Activated T-helper 2 cell treated with anti-CD3 and anti-CD28 coated beads, Interferon-gamma antibody, Interleukin-2, Interleukin-4, amounts not matched to agents 10 μg/mL and 5 μg/mL and 100 μg/mL, durations not matched to agents 14 hours and 24 hours and 36 hours (primary cell): ENCODE data around the gene SMYD3. TPM values are rescaled to one million over a fixed set of nuclear protein-coding genes. Genes with fewer than 3 reads are reported as not detected.

Experiments used
- DNase-seq: peaks from one replicate; pipeline ENCODE4 v3.0.0; 2021; ENCODE audit warnings: low spot score
- H3K27ac Mint-ChIP-seq: one replicate; pipeline ENCODE4 v1.8.0; 2021; ENCODE audit warnings: mixed read lengths
- H3K27me3 Mint-ChIP-seq: one replicate; pipeline ENCODE4 v1.8.0; 2021; ENCODE audit warnings: low read depth, mixed read lengths
- H3K36me3 Mint-ChIP-seq: one replicate; pipeline ENCODE4 v1.8.0; 2021; ENCODE audit warnings: low read depth, mixed read lengths
- H3K4me1 Mint-ChIP-seq: one replicate; pipeline ENCODE4 v1.8.0; 2021; ENCODE audit warnings: low read depth, mixed read lengths
- H3K4me3 Mint-ChIP-seq: one replicate; pipeline ENCODE4 v1.8.0; 2021; ENCODE audit warnings: low read depth, mild to moderate bottlenecking, moderate library complexity, mixed read lengths
- H3K9me3 Mint-ChIP-seq: one replicate; pipeline ENCODE4 v1.8.0; 2021; ENCODE audit warnings: mixed read lengths
- intact Hi-C: fragments of 100-400 bp; cut with micrococcal nuclease; formaldehyde crosslinking; loops from one replicate; pipeline ENCODE4 v1.15.1; 2023
- total RNA-seq: library from RNA; stranded (reverse); gene quantifications from 2 replicates; pipeline ENCODE4 v1.2.3, GENCODE V29; 2022

The SMYD3 gene
- total RNA-seq, 1 donor from 2014 or later, result 24.1 TPM

DNA sequence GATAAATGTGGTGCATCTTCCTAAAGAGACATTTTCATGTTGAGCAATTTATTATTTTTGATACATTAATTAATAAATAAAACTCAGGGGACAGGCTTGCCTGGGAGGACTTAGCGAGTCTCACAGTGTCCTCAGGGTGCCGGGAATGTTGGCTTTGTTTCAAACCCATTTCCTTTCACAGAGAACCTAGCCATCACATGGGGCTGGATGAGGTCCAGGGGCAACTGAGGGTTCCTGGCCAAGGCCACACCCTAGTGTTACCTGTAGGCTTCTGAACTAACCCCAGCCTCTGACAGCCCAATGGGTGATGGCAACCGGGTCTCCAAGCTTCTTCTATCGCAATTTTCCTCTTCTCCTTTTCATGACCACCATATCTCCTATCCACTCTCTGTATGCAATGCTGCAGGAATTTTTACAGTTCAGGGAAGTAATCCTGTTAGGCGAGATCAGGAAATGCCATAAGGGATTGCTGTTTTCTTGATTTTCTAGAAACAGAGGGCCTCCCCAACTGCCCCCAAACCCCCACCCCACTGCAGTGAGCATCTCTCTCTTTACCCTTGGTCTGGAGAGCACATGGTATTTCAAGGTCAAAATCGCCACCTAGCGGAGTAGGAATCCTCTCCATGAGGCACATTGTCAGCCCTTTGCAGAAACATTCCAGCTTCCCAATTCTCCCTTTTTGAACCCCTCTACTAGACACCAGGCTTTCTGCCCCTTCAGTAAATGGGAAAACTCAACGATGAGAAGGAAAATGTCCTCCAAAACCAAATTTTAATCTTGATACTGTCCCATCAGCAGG is 22.1 kb upstream of the SMYD3 start:
- Mint-ChIP-seq H3K4me1 (peaks cover 5% of the 10 kb centered on the region), H3K36me3 (no peaks in the 10 kb centered on the region)

DNA sequence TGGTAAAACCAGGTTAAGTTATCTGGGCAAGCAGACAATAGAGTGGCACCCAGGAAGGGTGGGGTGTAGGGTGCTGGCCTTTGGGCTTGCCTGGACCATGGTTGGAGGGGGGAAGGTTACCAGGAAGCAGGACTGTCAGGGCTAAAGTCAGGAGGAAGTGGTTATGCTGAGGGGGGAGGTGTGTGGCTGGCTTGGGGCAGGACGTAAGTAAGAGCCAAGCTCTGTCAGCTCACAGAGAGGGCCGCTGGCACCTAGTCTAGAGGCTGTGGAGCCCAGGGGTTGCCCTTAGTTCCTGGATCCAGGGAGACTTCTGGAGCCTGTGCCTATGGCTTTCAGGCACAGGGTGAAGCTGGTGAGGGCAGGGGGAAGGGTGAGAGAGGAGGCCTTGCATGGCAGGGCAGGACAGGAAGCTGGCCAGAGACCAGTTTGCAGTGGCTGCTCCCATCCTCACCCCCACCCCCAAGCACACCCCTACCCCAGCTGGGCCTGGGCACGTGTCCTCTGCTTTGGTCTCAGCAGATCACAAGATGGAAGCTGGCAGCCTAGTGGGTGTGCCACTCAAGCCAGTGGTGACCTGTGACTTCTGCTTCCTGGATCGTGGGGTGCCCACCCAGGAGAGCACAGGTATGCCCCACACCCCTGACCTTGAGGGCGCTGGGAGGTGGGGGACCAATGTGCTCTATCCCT is 20.5 kb upstream of the SMYD3 start:
- H3K27ac Mint-ChIP-seq, result peak overlapping the region; percentile 77
- no peaks in the 10 kb centered on the region for H3K36me3 Mint-ChIP-seq
- no peaks in the 10 kb centered on the region for H3K27me3 Mint-ChIP-seq
- peaks cover 13% of the 10 kb centered on the region for H3K9me3 Mint-ChIP-seq
- no peak overlapping the region for H3K4me3 Mint-ChIP-seq
- H3K4me1 Mint-ChIP-seq, result peaks cover 5% of the 10 kb centered on the region
- intact Hi-C loops, result no loop called here
- no peak for DNase-seq

More for the DNA sequence above, 22.1 kb upstream of the SMYD3 start:
- Mint-ChIP-seq H3K9me3 (peaks cover 13% of the 10 kb centered on the region), H3K27ac (no peak overlapping the region), H3K27me3 (no peaks in the 10 kb centered on the region), H3K4me3 (no peak overlapping the region)
- intact Hi-C loops, result no loop called here
- DNase-seq, result no peak

DNA sequence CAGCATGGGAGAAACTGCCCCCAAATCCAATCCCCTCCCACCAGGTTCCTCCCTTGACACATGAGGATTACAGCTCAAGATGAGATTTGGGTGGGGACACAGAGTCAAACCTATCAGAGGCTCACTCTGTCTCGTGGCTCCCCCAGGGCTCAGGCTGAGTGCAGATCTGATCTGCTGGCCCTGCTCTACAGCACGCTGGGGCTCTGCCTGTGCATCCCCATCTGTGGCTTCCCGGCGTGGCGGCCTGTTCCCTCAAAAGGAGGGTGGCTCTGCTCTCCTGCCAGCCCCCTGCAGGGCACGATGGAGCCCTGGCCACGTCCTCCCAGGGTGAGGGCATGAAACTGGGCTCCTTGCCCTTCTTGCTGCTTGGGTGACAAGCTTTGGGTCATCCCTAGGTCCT is 19.8 kb upstream of the SMYD3 start:
- no peak overlapping the region for H3K4me3 Mint-ChIP-seq
- intact Hi-C loops, result no loop called here
- peaks cover 5% of the 10 kb centered on the region for H3K4me1 Mint-ChIP-seq
- H3K27ac Mint-ChIP-seq, result no peak overlapping the region
- no peaks in the 10 kb centered on the region for H3K27me3 Mint-ChIP-seq
- peaks cover 15% of the 10 kb centered on the region for H3K9me3 Mint-ChIP-seq
- H3K36me3 Mint-ChIP-seq, result no peaks in the 10 kb centered on the region
- no peak for DNase-seq

DNA sequence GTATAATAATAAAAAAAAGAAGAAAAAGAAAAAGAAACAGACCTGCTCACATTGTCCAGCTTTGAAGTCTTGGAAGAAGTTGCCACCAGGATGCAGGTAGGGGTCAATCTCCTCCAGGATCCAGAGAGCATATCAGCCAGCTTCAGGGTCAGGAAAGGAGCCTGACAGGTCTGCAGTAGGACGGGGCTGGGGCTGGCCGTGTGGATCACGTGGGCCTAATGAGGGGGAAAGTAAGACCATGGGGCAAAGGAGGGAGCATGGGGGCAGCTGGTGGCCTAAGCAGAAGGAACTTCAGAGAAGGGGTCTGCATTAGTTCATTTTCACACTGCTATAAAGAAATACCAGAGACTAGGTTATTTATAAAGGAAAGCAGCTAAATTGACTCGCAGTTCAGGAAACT is 19.3 kb upstream of the SMYD3 start:
- H3K36me3 Mint-ChIP-seq, result no peaks in the 10 kb centered on the region
- no peak overlapping the region for H3K27ac Mint-ChIP-seq
- DNase-seq, result no peak
- intact Hi-C loops, result no loop called here
- H3K4me1 Mint-ChIP-seq, result peaks cover 5% of the 10 kb centered on the region
- H3K27me3 Mint-ChIP-seq, result no peaks in the 10 kb centered on the region
- no peak overlapping the region for H3K4me3 Mint-ChIP-seq
- H3K9me3 Mint-ChIP-seq, result peaks cover 15% of the 10 kb centered on the region

DNA sequence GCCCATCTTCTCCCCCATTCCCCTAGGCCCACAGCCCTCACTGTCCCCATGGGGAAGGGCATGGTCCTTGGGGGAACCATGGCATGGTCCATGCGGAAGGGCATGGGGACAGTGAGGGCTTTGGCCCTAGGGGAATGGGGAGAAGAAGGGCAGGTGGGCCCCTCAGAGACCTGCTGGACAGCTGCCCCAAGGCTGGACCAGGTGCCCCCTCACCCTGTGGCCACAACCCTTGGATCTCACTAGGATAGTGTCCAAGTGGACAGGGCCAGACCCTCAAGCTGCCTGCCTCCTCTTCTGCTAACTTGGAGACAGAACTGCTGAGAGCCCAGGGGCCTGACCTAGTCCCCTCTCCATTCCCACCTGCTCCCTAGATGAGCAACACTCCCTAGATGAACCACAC is 12.4 kb upstream of the SMYD3 start:
- H3K36me3 Mint-ChIP-seq, result no peaks in the 10 kb centered on the region
- no peak for DNase-seq
- H3K4me1 Mint-ChIP-seq, result no peaks in the 10 kb centered on the region
- no peak overlapping the region for H3K4me3 Mint-ChIP-seq
- H3K9me3 Mint-ChIP-seq, result peaks cover 32% of the 10 kb centered on the region
- H3K27ac Mint-ChIP-seq, result no peak overlapping the region
- no peaks in the 10 kb centered on the region for H3K27me3 Mint-ChIP-seq
- intact Hi-C loops, result no loop called here

DNA sequence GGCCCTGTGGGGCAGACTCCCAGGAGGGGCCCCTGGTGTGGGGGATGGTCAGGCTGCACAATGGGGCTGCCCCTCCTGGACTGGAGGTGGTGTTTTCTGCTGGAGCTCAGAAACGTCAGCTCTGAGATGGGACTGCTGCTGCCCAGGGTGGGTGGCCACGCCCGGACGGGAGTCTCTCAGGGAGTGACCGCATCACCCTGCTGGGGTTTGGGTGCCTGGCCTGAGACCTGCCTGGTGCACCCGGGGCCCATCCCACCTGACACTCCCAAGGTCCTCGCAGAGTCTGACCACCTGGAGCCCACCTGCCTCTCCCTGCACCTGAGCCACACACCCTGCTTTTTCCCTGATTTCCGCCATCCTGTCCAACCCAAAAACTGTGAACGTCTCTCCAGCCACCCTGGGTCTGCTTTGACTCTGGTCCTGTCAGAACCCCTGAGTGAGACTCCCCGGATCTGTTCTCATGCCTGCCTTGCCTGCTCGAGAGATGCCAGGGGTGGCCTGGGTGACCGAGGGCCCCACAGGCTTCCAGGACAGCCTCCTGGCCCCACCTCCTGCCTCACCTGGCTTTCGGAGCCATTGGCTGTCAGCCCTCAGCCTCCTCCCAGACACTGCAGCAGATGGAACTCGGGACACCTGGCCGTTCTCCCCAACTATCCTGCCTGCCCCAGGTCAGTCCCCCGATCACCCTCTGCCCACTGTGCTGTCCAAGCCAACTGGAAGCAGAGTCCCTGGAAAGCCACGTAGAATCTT is 11.6 kb upstream of the SMYD3 start:
- Mint-ChIP-seq H3K4me1 (no peaks in the 10 kb centered on the region), H3K9me3 (peaks cover 32% of the 10 kb centered on the region), H3K27me3 (no peaks in the 10 kb centered on the region), H3K27ac (no peak overlapping the region), H3K4me3 (no peak overlapping the region), H3K36me3 (no peaks in the 10 kb centered on the region)
- DNase-seq, result no peak
- intact Hi-C loops, result no loop called here

DNA sequence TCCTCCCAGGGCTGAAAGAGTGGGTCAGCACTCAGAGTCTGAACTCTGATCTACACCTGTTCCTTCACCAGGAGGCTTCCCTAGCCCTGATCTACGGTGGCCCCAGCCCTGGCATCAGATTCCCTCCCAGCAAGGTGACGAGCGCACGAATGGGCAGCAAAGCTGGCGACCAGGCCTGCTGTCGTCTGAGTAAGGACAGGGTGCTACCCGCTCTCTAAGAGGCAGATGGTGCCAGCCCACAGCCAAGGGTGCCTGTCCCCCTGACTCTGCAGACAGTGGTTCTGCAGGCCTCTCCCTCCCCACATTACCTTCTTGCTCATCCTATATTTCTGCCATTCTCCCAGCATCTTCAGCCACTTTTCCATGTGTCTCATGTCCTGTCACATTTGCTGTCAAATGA is 10.3 kb upstream of the SMYD3 start:
- Mint-ChIP-seq H3K9me3 (peaks cover 32% of the 10 kb centered on the region), H3K27me3 (no peaks in the 10 kb centered on the region), H3K27ac (no peak overlapping the region), H3K4me1 (no peaks in the 10 kb centered on the region), H3K36me3 (no peaks in the 10 kb centered on the region), H3K4me3 (no peak overlapping the region)
- intact Hi-C loops, result no loop called here
- no peak for DNase-seq

DNA sequence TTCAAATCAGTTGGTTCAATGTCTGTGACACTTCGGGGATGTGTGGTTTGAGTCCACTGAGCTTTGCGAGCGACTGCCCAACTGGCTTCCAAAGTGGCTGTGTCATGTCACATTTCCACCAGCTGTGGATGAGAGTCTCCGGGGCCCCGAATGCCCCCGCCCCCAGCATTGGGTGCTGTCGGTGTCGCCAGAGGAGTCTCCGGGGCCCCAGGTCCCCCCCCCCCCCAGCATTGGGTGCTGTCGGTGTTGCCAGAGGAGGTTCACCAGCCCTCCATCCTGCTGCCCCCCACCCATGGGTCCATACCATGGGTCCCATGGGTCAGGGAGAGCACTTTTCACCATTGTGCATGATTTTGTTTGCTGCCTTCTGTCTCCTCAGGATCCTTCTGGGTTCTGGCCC is 9.0 kb upstream of the SMYD3 start:
- Mint-ChIP-seq H3K27me3 (no peaks in the 10 kb centered on the region), H3K4me1 (no peaks in the 10 kb centered on the region), H3K9me3 (peaks cover 28% of the 10 kb centered on the region), H3K4me3 (no peak overlapping the region), H3K36me3 (no peaks in the 10 kb centered on the region), H3K27ac (no peak overlapping the region)
- intact Hi-C loops, result no loop called here
- DNase-seq, result no peak

DNA sequence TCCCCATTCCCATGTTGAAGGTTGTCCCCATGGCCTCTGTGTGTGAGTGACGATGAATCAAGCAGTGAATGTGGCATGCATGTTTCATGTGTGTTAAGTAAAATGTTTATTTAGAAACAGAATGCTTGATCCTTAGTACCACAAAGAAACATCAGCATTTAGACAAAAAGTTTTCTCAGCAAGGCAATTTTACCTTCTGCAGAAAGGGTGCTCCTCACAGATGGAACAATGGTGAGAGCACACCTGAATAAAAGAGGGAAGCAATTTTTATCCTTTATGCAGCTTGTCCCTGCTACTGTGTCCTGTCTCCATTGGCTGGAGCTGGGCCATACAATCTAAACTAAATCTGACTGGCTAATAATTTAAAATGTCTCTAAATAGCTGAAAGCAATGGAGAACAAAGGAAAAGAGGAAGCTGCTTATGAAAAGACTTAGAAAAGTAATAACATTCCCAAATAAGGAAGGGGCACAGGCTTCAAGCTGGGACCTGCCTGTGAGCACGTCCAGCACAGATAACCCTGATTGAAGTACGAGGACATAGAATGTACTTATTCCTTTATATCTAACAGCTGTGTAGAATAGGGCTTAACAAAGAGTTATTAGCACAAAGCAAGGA is 8.4 kb upstream of the SMYD3 start:
- H3K4me1 Mint-ChIP-seq, result no peaks in the 10 kb centered on the region
- intact Hi-C loops, result no loop called here
- H3K36me3 Mint-ChIP-seq, result no peaks in the 10 kb centered on the region
- H3K9me3 Mint-ChIP-seq, result peaks cover 28% of the 10 kb centered on the region
- no peak for DNase-seq
- no peaks in the 10 kb centered on the region for H3K27me3 Mint-ChIP-seq
- no peak overlapping the region for H3K27ac Mint-ChIP-seq
- H3K4me3 Mint-ChIP-seq, result no peak overlapping the region

DNA sequence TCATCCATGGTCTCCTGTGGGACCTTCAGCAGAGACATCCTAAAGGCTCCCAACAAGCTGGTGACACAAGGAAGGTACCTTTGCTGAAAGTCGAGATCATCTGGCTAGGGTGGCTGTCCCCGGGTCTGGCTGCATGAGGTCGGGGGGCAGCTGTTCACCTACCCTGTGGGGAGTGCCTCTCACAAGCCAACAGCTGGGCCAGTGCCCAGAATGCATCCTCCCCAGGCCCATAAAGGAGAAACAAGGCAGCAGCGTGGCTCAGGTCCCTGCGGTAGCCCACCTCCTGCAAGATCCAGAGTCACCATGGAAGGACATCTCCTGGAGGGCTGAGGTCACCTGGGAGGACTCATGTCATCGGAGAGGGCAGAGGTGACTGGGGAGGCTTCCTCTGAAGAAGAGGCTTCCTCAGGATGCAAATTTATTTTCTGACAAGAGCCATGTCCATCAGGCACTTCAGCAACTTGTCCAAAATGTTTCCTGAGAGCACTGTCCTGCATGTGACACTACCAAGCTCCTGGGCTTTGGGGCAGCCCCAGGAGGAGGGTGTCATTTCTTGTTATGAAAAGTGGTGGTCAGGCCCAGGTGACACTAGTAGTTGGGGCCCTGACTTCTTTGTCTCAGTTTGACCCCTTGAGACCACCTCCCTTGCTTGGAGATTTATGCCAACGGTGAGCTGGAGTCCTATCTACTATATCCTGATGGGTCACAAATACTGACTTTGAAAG is 6.7 kb upstream of the SMYD3 start:
- Mint-ChIP-seq H3K4me1 (no peaks in the 10 kb centered on the region), H3K4me3 (no peak overlapping the region), H3K36me3 (no peaks in the 10 kb centered on the region), H3K9me3 (peaks cover 20% of the 10 kb centered on the region), H3K27ac (no peak overlapping the region), H3K27me3 (no peaks in the 10 kb centered on the region)
- DNase-seq, result no peak
- intact Hi-C loops, result no loop called here

DNA sequence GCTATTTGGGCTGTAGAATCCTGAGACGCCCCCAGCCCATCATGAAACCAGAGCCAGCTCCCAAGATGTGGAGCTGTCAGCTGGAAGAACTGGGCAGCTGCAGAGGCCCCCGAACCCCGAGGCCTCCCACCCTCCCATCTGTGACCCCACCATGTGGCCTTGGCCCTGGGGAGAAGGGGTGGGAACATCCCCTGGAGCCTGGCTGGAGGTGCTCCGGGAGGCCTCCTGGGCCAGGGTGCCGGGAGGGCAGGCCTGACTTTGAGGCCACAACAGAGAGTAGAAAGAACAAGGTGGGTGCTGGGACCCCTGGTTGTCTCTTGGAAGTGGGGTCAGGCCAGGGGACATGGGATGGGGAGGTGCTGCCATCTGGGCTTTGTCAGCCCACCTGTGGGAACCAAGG is 6.0 kb upstream of the SMYD3 start:
- Mint-ChIP-seq H3K4me3 (no peak overlapping the region), H3K36me3 (no peaks in the 10 kb centered on the region), H3K4me1 (no peaks in the 10 kb centered on the region), H3K27ac (no peak overlapping the region), H3K9me3 (peaks cover 18% of the 10 kb centered on the region), H3K27me3 (no peaks in the 10 kb centered on the region)
- DNase-seq, result no peak
- intact Hi-C loops, result no loop called here

DNA sequence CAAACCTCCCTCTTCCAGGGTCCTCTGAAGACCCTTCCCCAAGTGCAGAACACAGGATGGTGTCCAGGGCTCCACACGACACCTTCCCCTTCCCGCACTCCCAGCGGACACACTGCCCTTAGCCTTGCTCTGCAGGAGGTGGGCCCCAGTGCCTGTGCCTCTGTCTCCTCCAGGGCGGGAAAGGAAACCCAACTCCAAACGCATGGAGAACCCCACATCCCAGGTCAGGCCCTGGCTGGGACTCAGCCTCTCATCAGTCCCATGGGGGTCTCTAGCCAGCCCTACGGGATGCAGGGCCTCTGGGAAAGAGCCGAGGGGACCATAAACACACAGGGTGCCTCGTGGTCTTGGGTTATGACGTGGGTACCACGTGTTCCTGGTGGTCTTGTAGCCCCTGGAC is 5.6 kb upstream of the SMYD3 start:
- peaks cover 3% of the 10 kb centered on the region for H3K4me1 Mint-ChIP-seq
- intact Hi-C loops, result no loop called here
- H3K36me3 Mint-ChIP-seq, result no peaks in the 10 kb centered on the region
- H3K9me3 Mint-ChIP-seq, result peaks cover 17% of the 10 kb centered on the region
- no peak for DNase-seq
- no peaks in the 10 kb centered on the region for H3K27me3 Mint-ChIP-seq
- H3K27ac Mint-ChIP-seq, result no peak overlapping the region
- no peak overlapping the region for H3K4me3 Mint-ChIP-seq
